ENCODE data around the gene WASF2.
A peak's percentile ranks its signal among the peaks of the same experiment; 100 is the strongest.
"Not testable (repeated sequence)": the region's sequence is repeated elsewhere in the genome, so short reads cannot be mapped to it uniquely, and the experiment has no call there.

WASF2 gene

GRCh38 chr1:27393641-27394281, 96.2 kb downstream of the WASF2 start:
- no peak for DNase-seq

DNA sequence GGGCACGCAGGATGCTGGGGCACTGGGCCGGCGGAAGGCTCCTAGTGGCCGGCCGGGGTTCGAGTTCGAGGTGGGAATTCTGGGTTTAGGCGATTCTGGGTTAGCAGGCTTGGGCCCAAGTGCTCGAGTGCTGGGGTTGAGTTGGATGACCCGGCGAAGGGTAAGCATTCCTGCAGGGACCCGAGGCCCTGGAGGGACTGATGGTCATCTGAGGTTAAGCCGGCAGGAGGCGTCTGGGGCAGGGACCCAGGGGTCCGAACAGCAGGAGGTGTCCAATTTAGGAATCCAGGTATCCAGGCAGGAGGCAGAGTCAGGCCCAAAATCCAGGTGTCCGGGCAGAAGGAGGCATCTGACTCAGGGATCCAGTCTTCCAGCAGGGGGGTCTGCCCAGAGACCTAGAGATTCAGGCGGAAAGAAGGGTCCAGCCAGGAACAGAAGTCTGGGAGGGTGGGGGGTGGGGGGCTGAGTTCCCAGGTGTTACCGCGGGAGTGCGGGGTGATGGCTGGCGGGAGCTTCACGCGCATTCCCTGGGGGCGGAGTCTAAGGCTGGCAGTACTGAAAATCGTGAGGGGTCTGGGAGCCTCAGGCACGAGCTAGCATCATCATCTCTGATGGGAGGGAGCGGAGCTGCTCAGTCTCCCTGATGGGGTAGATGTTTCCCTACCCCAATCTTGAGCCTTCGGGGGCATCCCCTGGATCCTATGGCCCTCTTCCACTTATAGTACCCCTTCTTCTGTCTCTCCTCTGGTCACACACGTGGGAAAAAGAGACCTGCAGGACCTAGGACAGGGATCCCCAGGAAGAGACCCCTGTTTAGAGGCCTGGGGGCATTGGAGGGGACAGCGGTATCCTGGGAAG, 97.0 kb downstream of the WASF2 start:
- no peak for DNase-seq

DNA sequence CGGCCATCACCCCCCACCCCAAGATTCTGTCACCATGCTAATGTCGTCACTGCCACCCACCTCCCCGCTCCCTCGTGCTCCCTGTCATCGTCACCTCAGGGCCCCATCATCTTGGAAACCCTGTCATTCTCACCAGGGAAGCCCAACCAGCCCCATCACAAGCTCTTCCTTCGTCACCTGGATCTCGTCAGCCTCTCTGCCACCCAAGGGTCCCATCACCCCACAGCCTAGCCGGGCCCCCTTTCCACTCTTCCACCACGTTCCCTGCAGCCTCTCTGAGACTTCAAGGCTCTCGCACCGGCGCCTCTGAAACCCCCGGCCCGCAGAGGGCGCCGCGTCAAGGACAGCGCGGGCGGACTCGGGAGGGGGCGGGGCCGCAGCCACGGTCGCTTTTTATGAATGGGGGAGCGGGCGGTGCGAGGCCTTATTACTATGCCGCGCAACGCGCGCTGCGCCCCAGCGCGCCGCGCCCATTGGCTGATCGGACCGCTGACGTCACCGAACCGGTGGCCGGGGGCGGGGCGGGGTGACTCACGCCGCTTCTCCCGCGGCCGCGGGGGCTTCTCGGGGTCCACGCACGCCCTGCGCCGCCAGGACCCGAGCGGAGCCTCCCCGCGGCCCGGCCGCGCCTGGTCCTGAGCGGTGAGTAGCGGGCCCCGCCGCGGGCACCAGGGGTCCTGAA, 97.7 kb downstream of the WASF2 start, which contains the start of gene GPR3:
Gene GPR3 (plus strand): TSS at position 527 of the 682 bp plus-strand sequence. CDS start 1,177 bp downstream, outside the sequence.
- peak; percentile 69 to 84 for DNase-seq

DNA sequence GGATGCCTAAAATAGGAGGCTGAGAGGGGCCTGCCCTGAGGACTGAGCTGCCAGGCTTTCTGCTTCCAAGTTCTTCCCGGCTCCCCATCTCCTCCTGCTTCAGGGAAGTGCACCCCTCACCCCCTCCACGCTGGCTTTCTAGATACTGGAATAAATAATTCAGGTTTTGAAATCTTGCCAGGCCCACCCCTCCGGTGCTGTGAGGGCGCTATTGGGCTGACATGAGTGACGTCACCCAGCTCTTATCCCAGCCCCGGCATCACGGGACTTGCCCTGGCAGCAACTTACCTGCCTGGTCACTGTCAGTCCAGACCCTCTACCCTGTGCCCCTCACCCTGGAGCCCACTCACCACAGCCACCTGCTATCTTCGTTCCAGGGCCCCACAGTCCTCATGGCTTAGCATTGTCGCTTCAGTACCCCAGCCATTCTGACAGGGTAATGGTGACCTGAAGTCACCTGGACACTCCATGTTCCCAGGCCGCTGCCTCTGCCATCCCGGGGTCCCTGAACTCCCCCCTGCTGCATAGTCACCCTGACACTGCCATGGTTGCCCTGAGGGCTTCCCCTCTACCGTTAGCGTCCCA, 98.4 kb downstream of the WASF2 start:
- DNase-seq, result no peak

DNA sequence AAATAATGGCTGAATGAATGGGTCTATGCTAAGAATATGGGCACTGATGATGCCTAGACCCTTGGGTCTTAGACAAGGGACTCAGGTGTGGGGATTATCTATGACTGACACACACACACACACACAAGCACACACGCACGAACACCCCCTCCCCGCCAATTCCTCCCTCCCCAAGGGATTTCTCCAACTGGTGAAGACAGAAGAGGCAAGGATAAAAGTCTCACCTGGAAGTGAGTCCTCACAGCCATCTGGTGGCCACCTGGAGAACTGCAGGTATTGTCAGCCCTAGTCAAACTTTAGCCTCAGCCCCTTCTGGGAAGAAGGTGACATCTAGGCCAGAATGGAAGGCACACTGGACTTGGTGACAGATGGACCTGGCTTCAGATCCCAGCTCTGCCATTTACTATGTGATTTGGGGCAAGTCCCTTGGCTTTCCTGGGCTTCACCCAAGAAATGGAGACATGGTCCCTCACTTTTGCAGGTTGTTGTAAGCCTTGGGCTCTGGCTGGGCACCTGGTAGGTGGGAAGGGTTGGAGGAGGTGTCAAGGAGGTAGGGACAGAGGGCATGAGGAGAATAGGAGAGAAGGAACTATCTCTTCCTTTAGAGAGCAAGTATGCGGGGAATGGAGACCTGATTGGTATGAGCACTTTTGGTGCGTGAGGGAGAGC, 101.5 kb downstream of the WASF2 start:
- DNase-seq, result peak; percentile 62 to 69

GRCh38 chr1:27384797-27385196, 105.2 kb downstream of the WASF2 start:
- not testable (repeated sequence) for DNase-seq

GRCh38 chr1:27383661-27384060, 106.3 kb downstream of the WASF2 start:
- DNase-seq, result no peak

DNA sequence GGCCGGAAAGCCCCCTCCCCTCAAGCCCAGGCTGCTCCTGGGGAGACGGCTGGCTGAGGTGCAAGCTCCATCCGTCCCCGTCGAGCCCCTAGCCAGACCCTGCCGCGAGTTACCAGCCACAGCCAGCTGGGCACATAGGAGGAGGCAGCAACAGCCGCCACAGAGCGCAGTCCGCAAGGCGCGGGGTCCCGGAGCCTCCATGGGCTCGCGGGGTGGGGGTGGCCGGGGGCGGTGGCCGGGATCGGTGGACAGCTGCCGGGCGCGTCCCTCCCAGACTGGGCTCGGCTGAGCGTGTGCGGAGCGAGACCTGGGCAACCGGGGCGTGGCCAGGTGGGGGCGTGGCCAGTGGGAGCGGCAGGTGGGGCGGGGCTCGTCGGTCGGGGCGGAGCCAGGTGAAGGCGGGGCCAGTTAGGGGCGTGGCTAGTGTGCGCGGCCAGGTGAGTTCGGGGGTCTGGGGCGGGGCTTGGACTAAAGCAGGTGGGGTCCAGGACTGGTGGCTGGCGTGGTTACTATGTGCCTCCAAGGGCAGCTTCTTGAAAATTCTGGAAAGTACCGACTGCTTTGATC, 106.8 kb downstream of the WASF2 start, which contains the start of gene CD164L2:
Gene CD164L2 (minus strand): TSS at position 295 of the 567 bp plus-strand sequence. CDS start 94 bp downstream, at position 201.
- peak; percentile 26 to 49 for DNase-seq

DNA sequence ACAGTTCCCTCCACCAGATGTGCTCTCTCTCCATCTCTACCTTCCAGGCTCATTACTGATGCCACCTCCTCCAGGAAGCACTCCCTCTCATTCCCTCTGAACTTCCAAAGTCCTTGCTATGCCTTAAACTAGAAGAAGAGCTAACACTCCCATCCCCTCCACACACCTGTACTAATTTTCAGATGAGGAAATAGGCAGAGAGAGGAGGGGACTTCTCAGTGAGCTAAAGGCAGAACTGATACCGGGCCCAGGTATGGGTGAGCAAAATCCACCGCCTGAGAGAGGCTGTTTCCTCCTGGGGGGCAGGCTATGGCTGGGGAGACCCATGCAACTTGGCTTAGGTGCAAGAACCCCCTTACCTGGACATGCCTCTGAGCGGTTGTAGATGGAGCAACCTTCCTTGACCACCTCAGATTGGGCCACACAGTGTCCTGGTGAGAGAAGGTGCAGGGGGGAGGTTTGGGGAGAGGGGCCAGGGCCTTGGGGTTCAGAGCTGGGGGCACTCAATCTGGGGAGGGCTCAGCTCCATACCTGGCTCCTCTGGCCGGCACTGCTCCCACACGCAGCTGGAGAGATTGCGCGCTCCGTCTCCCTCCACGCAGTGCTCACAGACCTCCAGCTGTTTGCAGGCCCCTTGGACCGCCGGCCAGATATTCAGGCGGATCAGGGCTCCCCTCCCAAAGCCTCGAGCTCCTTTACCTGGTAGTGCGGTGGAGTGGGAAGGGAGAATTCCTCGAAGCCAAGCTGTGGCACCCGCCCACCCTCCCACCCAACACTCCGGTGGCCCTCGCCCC, 107.8 kb downstream of the WASF2 start:
- DNase-seq, result no peak

DNA sequence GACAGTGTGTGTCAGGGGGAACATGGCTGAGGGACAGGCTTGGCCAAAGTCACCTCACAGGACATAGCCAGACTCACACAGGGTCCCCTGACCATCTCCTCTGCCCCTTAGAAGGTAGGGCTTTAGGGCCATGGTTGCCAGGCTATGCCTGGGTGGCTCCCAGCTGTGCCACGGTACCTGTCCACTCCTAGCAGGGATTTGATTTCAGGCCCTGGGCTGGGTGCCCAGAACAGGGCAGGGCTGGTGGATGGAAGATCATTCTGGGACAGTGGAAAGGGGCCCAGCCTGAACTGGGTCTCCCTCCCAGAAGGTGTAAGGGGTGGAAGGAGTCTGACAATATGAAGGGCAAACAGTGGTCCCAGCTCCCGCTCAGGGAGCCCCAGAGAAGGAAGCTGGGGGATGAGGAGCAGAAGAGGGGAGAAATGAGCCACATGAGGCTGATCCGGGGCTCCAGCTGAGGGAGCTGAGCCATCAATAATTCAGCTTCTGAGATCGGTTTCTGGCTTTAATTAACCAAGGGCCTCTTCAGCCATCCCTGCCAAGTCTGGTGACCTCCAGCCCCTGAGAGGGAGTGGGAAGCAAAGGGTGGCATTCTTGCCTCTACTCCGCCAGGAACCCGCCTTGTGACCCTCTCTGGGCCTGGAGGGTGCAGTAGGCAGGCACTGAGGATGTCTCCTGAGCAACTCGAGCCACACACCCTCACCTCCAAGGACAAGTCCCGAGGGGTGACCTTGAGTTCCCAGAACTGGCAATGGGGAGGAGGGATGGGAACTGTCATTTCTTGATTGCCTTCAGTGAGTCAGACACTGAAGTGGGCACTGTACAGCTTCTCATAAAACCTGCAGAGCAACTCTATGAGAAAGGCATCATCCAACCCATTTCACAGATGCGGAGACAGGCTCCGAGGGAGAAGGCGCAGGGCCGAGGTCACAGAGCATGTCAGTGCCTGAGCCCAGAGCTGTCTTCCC, 108.9 kb downstream of the WASF2 start:
- DNase-seq, result no peak

GRCh38 chr1:27380224-27380623, 109.7 kb downstream of the WASF2 start:
- DNase-seq, result no peak

DNA sequence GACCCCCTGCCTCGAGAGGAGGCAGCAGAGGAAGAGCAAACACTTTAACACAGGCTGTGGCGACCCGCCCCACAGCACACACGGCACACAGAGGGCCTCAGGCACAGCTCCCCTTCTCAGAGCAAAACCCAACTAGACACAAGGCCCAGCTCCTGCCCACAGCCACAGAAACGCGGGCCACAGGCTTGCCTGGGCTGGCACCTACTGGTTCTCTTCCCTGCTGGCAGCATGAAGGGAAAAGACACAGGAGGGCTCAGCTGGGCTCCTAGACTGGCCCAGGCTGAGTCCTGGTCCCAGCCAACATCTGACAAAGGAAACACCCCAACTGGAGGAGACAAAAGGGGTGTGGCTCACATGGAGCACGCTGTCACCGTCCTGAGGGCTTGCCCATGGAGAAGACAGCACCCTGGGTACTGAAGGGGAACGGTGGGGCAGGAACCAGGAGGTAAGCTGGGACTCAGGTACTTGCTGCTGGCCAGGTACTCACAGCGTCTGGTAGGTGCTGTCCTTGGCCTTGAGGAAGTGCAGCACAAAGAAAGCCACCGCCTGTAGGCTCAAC, 110.3 kb downstream of the WASF2 start:
- no peak for DNase-seq

DNA sequence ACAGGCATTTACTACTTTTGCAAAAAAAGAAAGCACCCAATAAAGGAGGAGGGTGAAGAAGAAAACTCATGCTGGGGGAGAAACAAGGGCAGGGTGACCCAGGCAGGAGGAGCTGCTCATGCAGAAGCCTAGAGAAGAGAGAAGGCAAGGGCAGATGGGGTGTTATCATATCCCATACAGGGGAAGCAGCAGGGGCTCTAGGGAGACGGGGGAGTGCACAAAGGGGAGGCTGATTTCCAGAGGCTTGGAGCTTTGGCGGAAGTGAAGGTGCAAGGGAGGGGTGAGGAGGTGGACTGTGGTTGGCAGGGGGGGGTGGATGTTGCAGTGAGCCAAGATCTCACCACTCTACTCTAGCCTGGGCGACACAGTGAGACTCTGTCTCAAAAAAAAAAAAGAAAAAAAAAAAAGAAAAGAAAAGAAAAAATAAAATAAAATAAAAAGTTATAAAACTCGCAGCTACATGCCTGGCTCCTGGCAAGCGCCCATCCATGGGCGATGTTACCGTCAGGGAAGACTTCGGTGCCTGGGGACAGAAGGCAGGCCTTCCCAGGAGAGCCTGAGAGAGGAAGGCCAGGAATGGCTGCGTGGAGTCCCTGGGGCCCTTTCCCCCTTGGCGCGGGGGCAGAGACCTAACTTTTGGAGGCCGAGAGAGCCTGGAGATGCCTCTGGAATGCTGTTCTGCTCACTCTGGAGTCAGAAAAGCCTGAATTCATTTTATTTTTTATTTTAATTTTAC, 112.0 kb downstream of the WASF2 start:
- no peak for DNase-seq

DNA sequence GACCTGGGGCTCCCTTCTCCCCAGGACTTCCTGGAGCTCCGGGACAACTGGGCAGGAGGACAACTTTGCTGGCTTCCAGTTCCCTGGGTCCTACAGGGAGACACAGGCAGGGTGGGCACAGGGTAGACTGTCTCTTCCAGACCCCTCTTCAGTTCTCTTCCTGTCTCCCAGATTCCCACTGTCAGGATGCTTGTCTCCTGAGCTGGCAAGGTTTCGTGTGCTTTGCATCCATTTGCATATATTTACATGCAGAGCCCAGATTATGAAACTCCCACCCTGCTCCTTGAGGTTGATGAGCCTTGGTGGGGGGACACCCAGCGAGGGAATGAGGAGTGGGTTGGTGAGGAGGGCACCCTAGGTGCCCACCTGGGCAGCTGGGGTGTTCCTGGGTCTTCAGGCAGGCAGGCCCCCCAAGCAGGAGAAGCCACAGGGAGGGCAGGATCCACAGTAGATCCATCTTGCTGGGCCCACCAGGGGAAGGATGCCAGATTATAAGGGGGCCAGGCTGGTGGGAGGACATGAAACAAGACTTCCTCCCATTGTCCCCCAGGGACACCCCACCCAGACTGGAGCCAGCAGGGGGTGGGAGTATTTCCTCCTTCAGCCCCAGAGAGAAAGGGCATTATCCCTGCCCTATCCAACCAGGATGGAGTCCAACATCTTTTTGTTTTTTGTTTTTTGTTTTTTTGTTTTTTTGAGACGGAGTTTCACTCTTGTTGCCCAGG, 115.4 kb downstream of the WASF2 start, which contains the start of gene FCN3:
Gene FCN3 (minus strand): TSS at position 463 of the 725 bp plus-strand sequence. CDS start 6 bp downstream, at position 457.
- no peak for DNase-seq

GRCh38 chr1:27372808-27373690, 116.9 kb downstream of the WASF2 start:
- DNase-seq, result no peak

GRCh38 chr1:27372022-27372807, 117.8 kb downstream of the WASF2 start:
- DNase-seq, result no peak

All from NCI-H187 (cell line).